DND-41 (cell line): ENCODE measurements around the gene RGS14.

Experiments used
- EZH2 ChIP-seq: IDR thresholded peaks from 3 replicates; pipeline ENCODE4 v1.6.1; 2012; ENCODE audit warnings: borderline replicate concordance, low read depth, mild to moderate bottlenecking, moderate library complexity, low read length, inconsistent platforms; ENCODE audit not compliant: severe bottlenecking
- TF ChIP-seq, protein P1 (sequence below): IDR thresholded peaks from 2 replicates; pipeline ENCODE4 v1.5.1; 2012; ENCODE audit warnings: borderline replicate concordance, low read length, moderate library complexity, mild to moderate bottlenecking; ENCODE audit not compliant: poor library complexity, severe bottlenecking; ENCODE audit errors: extremely low read depth

GRCh38 chr5:177368869-177369644, 11.3 kb downstream of the RGS14 start:
- TF ChIP-seq, protein P1, sequence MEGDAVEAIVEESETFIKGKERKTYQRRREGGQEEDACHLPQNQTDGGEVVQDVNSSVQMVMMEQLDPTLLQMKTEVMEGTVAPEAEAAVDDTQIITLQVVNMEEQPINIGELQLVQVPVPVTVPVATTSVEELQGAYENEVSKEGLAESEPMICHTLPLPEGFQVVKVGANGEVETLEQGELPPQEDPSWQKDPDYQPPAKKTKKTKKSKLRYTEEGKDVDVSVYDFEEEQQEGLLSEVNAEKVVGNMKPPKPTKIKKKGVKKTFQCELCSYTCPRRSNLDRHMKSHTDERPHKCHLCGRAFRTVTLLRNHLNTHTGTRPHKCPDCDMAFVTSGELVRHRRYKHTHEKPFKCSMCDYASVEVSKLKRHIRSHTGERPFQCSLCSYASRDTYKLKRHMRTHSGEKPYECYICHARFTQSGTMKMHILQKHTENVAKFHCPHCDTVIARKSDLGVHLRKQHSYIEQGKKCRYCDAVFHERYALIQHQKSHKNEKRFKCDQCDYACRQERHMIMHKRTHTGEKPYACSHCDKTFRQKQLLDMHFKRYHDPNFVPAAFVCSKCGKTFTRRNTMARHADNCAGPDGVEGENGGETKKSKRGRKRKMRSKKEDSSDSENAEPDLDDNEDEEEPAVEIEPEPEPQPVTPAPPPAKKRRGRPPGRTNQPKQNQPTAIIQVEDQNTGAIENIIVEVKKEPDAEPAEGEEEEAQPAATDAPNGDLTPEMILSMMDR, result peak; percentile 81
- no peak for TF ChIP-seq EZH2
